Measurements from ENCODE around the gene ACBD4.

DNA sequence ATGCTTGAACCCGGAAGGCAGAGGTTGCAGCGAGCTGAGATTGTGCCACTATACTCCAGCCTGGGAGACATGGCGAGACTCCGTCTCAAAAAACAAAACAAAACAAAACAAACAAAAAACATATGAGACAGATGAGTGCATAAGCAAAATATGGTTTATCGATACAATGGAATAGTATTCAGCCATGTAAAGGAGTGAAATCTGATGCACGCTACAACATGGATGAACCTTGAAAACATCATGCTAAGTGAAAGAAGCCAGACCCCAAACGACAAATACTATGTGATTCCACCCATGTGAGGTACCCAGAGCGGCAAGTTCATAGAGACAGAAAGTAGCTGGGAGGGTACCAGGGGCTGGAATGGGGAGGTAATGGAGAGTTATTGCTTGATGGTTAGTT is 10.0 kb upstream of the ACBD4 start:
- TF ChIP-seq, protein P1, sequence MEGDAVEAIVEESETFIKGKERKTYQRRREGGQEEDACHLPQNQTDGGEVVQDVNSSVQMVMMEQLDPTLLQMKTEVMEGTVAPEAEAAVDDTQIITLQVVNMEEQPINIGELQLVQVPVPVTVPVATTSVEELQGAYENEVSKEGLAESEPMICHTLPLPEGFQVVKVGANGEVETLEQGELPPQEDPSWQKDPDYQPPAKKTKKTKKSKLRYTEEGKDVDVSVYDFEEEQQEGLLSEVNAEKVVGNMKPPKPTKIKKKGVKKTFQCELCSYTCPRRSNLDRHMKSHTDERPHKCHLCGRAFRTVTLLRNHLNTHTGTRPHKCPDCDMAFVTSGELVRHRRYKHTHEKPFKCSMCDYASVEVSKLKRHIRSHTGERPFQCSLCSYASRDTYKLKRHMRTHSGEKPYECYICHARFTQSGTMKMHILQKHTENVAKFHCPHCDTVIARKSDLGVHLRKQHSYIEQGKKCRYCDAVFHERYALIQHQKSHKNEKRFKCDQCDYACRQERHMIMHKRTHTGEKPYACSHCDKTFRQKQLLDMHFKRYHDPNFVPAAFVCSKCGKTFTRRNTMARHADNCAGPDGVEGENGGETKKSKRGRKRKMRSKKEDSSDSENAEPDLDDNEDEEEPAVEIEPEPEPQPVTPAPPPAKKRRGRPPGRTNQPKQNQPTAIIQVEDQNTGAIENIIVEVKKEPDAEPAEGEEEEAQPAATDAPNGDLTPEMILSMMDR (conservative IDR thresholded peaks at IDR 0.05; ENCODE audit: low read length) = no peak
- no peak for TF ChIP-seq EZH2phosphoT487 (IDR thresholded peaks at IDR 0.05; ENCODE audit: borderline replicate concordance)

Data from Loucy (cell line).